PC-9 (cell line): ENCODE measurements around the gene ERC2. TPM values are rescaled to one million over a fixed set of nuclear protein-coding genes. Genes with fewer than 3 reads are reported as not detected.

Source experiments
- BruUV-seq: library from RNA; stranded (reverse); fragments of 400-500 nt; replicated peaks from 2 replicates; lab custom pipeline; 2021; lab: Mats Ljungman, UMichigan
- CTCF ChIA-PET: fragments of 300-600 bp; sonication (Branson Sonifier 250); formaldehyde crosslinking; loops from one replicate; lab custom pipeline; 2022; ENCODE audit warnings: antibody characterized with exemption; lab: Charles Lee
- POLR2A ChIA-PET: fragments of 300-600 bp; sonication (Branson Sonifier 250); formaldehyde crosslinking; loops from one replicate; lab custom pipeline; 2022; ENCODE audit warnings: antibody characterized with exemption; ENCODE audit not compliant: unreplicated experiment; lab: Charles Lee
- DNase-seq, 2 experiments: peaks; one replicate each; pipeline versions ENCODE4 v3.0.0 to v3.0.0-alpha.2; 2015 to 2022; ENCODE audit warnings: mixed read lengths in 1 of 2
- H2AFZ ChIP-seq: fragments of 200-600 bp; sonication (generic); 2 replicates; pipeline ENCODE4 v1.8.1; 2017; ENCODE audit warnings: antibody characterized with exemption
- H3F3A ChIP-seq: fragments of 200-600 bp; sonication (generic); 2 replicates; pipeline ENCODE4 v1.8.1; 2017; ENCODE audit warnings: antibody characterized with exemption, mild to moderate bottlenecking, low read depth; ENCODE audit not compliant: insufficient read depth
- H3K27ac ChIP-seq: fragments of 200-600 bp; sonication (generic); 2 replicates; pipeline ENCODE4 v1.6.1; 2016; ENCODE audit warnings: mixed run types
- H3K27me3 ChIP-seq: fragments of 200-600 bp; sonication (generic); 2 replicates; pipeline ENCODE4 v1.6.1; 2016; ENCODE audit warnings: low read depth, mixed run types; ENCODE audit not compliant: insufficient read depth
- H3K36me3 ChIP-seq: fragments of 200-600 bp; sonication (generic); 2 replicates; pipeline ENCODE4 v1.6.1; 2016; ENCODE audit warnings: low read depth, mixed run types
- H3K4me1 ChIP-seq: fragments of 200-600 bp; sonication (generic); replicated peaks from 2 replicates; pipeline ENCODE4 v1.6.1; 2016; ENCODE audit warnings: mixed run types; ENCODE audit not compliant: insufficient read depth
- H3K4me2 ChIP-seq: fragments of 200-600 bp; sonication (generic); 2 replicates; pipeline ENCODE4 v1.6.1; 2017; ENCODE audit warnings: mixed run types
- H3K4me3 ChIP-seq: fragments of 200-600 bp; sonication (generic); 2 replicates; pipeline ENCODE4 v1.6.1; 2016; ENCODE audit warnings: mixed run types
- H3K79me2 ChIP-seq: fragments of 200-600 bp; sonication (generic); 2 replicates; pipeline ENCODE4 v1.6.1; 2017; ENCODE audit warnings: low read depth, mixed run types
- H3K9me2 ChIP-seq: fragments of 200-600 bp; sonication (generic); 2 replicates; pipeline ENCODE4 v1.8.1; 2017; ENCODE audit warnings: mild to moderate bottlenecking; ENCODE audit not compliant: insufficient read depth
- H3K9me3 ChIP-seq: fragments of 200-600 bp; sonication (generic); 2 replicates; pipeline ENCODE4 v1.8.1; 2016; ENCODE audit warnings: low read depth; ENCODE audit not compliant: insufficient read depth
- H4K20me1 ChIP-seq: fragments of 200-600 bp; sonication (generic); 2 replicates; pipeline ENCODE4 v1.8.1; 2017; ENCODE audit not compliant: insufficient read depth
- CTCF ChIP-seq: fragments of 200-600 bp; sonication (generic); conservative IDR thresholded peaks from 2 replicates; pipeline ENCODE4 v1.6.1; 2017; ENCODE audit warnings: mixed run types, antibody characterized with exemption, mild to moderate bottlenecking, moderate library complexity
- EZH2 ChIP-seq: fragments of 200-600 bp; sonication (generic); IDR thresholded peaks from 2 replicates; pipeline ENCODE4 v1.8.0; 2017; ENCODE audit warnings: antibody characterized with exemption, low read depth
- intact Hi-C: fragments of 100-400 bp; cut with micrococcal nuclease; formaldehyde crosslinking; loops from one replicate; pipeline ENCODE4 v1.10.0; 2022; ENCODE audit not compliant: unreplicated experiment
- total RNA-seq: library from RNA; stranded (reverse); gene quantifications from 2 replicates; pipeline ENCODE4 v1.2.3, GENCODE V29; 2021

Gene ERC2
- total RNA-seq, 1 experiment from 2014 or later = 1.4 TPM

GRCh38 chr3:55868347-55868746 is 599.9 kb downstream of the ERC2 start:
- TF ChIP-seq CTCF = no peak
- no peak for TF ChIP-seq EZH2
- BruUV-seq = no TSS peak
- Histone ChIP-seq H2AFZ (no peak overlapping the region), H3K27me3 (no peaks in the 10 kb centered on the region), H3K9me3 (no peaks in the 10 kb centered on the region), H3K36me3 (no peaks in the 10 kb centered on the region), H3F3A (peaks cover 3% of the 10 kb centered on the region), H3K4me3 (no peak overlapping the region), H3K9me2 (no peaks in the 10 kb centered on the region), H3K79me2 (no peaks in the 10 kb centered on the region), H3K27ac (no peak overlapping the region), H3K4me1 (no peaks in the 10 kb centered on the region), H3K4me2 (no peak overlapping the region), H4K20me1 (no peaks in the 10 kb centered on the region)
- intact Hi-C loops = no loop called here
- ChIA-PET CTCF (no interaction called here), POLR2A (no interaction called here)
- no peak for DNase-seq

GRCh38 chr3:55863028-55863427 is 605.2 kb downstream of the ERC2 start:
- H4K20me1 ChIP-seq = no peaks in the 10 kb centered on the region
- no peak for TF ChIP-seq EZH2
- no peak for TF ChIP-seq CTCF
- CTCF ChIA-PET = no interaction called here
- no peak overlapping the region for H3K27ac ChIP-seq
- no peaks in the 10 kb centered on the region for H3K27me3 ChIP-seq
- H3K79me2 ChIP-seq = no peaks in the 10 kb centered on the region
- no peaks in the 10 kb centered on the region for H3K9me2 ChIP-seq
- no peaks in the 10 kb centered on the region for H3F3A ChIP-seq
- H3K4me3 ChIP-seq = no peak overlapping the region
- H2AFZ ChIP-seq = no peak overlapping the region
- intact Hi-C loops = no loop called here
- DNase-seq = no peak
- H3K36me3 ChIP-seq = no peaks in the 10 kb centered on the region
- H3K4me2 ChIP-seq = no peak overlapping the region
- POLR2A ChIA-PET = no interaction called here
- no TSS peak for BruUV-seq
- no peaks in the 10 kb centered on the region for H3K4me1 ChIP-seq
- no peaks in the 10 kb centered on the region for H3K9me3 ChIP-seq

GRCh38 chr3:55860049-55860721 is 608.1 kb downstream of the ERC2 start:
- no TSS peak for BruUV-seq
- no peaks in the 10 kb centered on the region for H3K4me1 ChIP-seq
- ChIA-PET CTCF (no interaction called here), POLR2A (no interaction called here)
- H3K27me3 ChIP-seq = no peaks in the 10 kb centered on the region
- no peak for DNase-seq
- no peak for TF ChIP-seq EZH2
- no peak for TF ChIP-seq CTCF
- H3K9me3 ChIP-seq = no peaks in the 10 kb centered on the region
- no peak overlapping the region for H2AFZ ChIP-seq
- intact Hi-C loops = no loop called here
- no peaks in the 10 kb centered on the region for H3K79me2 ChIP-seq
- H3K36me3 ChIP-seq = no peaks in the 10 kb centered on the region
- H3K9me2 ChIP-seq = no peaks in the 10 kb centered on the region
- no peaks in the 10 kb centered on the region for H4K20me1 ChIP-seq
- H3F3A ChIP-seq = no peaks in the 10 kb centered on the region
- H3K4me3 ChIP-seq = no peak overlapping the region
- H3K4me2 ChIP-seq = no peak overlapping the region
- H3K27ac ChIP-seq = no peak overlapping the region
